IgD-negative memory B cell (primary cell): ENCODE measurements around the gene RNF126. TPM values are rescaled to one million over a fixed set of nuclear protein-coding genes. Genes with fewer than 3 reads are reported as not detected.
A peak's percentile ranks its signal among the peaks of the same experiment; 100 is the strongest.

Experiments
- H3K27ac Mint-ChIP-seq, 3 donors: one replicate each; pipeline ENCODE4 v1.8.0; 2020 to 2022; ENCODE audit warnings: mild to moderate bottlenecking in 3 of 3, mixed read lengths in 3 of 3, moderate library complexity in 1 of 3
- H3K27me3 Mint-ChIP-seq: one replicate; pipeline ENCODE4 v1.8.0; 2021; ENCODE audit warnings: mixed read lengths
- H3K36me3 Mint-ChIP-seq: one replicate; pipeline ENCODE4 v1.8.0; 2020; ENCODE audit warnings: mild to moderate bottlenecking, mixed read lengths
- H3K4me1 Mint-ChIP-seq, 3 donors: one replicate each; pipeline ENCODE4 v1.8.0; 2020 to 2022; ENCODE audit warnings: mixed read lengths in 3 of 3, mild to moderate bottlenecking in 1 of 3
- H3K4me3 Mint-ChIP-seq, 4 donors: one replicate each; pipeline ENCODE4 v1.8.0; 2020 to 2022; ENCODE audit warnings: mild to moderate bottlenecking in 4 of 4, mixed read lengths in 4 of 4, moderate library complexity in 3 of 4
- H3K9me3 Mint-ChIP-seq, 3 donors: one replicate each; pipeline ENCODE4 v1.8.0; 2020 to 2021; ENCODE audit warnings: mixed read lengths in 3 of 3, mild to moderate bottlenecking in 1 of 3
- polyA plus RNA-seq: library from polyadenylated mRNA; unstranded; fragments of 300-500 nt; fragmentation: Illumina TruSeq; gene quantifications from one replicate; pipeline ENCODE4 v1.2.3, GENCODE V29; 2021

The RNF126 gene
- polyA plus RNA-seq, 1 donor from 2014 or later = 108 TPM

DNA sequence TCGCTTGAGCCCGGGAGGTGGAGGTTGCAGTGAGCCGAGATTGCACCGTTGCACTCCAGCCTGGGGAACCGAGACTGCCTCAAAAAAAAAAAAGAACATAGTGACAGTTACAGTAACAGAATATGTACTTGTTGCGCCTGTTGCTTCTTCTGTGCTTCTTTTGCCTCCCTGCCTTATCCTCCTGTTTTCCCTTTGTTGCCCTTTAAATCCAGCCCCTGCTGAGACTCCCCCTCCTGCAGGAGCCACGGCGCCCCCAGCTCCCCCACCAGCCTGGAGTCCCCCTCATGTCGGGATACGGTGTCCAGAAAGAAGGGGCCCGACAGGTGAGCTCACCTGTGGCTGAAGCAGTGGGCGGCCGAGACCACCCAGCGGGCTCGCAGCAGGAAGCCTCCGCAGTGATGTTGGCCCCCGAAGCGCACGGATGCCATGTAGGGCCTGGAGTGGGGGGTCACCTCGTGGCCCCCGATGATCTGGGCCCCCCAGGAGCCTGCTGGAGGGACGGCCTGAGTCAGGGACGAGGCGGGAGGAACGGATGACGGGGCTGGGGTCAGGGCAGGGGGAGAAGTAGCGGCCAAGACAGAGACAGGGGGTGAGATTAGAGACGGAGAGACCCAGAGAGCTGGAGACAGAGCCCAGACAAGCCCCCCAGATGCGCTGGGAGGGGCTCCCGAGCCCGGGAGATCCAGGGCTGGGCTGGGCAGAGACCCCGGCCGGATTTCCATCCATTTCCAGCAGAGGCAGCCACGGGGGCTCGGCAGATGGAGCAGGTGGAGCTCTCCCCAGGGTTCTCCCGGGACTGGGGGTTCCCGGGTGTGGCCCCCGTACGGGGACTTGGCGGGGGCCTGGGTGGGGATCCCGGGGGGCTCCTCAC lies 31.7 kb upstream of the RNF126 start:
- no peak overlapping the region for H3K27ac Mint-ChIP-seq
- no peaks in the 10 kb centered on the region for H3K36me3 Mint-ChIP-seq
- H3K27me3 Mint-ChIP-seq = peaks cover 17% of the 10 kb centered on the region
- no peaks in the 10 kb centered on the region for H3K4me1 Mint-ChIP-seq
- H3K4me3 Mint-ChIP-seq = peak overlapping the region in 1 of 4 donors; percentile 65
- no peaks in the 10 kb centered on the region for H3K9me3 Mint-ChIP-seq

DNA sequence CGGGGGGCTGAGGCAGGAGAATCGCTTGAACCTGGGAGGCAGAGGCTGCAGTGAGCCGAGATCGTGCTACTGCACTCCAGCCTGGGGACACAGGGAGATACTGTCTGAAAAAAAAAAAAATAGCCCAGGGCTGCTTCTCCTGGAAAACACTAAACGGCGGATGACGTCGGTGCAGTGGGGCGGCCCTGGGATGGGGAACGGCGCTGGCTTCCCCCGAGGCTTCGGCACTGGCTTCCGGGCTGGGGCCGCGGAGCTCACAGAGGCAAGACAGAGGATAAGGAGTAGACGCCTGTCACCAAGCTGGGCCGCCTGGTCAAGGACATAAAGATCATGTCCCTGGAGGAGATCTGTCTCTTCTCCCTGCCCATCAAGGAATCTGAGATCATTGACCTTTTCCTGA lies 27.2 kb upstream of the RNF126 start:
- H3K9me3 Mint-ChIP-seq = no peaks in the 10 kb centered on the region
- H3K4me1 Mint-ChIP-seq = no peaks in the 10 kb centered on the region
- H3K4me3 Mint-ChIP-seq = no peak overlapping the region
- peaks cover 2% of the 10 kb centered on the region for H3K27me3 Mint-ChIP-seq
- H3K36me3 Mint-ChIP-seq = peaks cover 2% of the 10 kb centered on the region
- no peak overlapping the region for H3K27ac Mint-ChIP-seq

DNA sequence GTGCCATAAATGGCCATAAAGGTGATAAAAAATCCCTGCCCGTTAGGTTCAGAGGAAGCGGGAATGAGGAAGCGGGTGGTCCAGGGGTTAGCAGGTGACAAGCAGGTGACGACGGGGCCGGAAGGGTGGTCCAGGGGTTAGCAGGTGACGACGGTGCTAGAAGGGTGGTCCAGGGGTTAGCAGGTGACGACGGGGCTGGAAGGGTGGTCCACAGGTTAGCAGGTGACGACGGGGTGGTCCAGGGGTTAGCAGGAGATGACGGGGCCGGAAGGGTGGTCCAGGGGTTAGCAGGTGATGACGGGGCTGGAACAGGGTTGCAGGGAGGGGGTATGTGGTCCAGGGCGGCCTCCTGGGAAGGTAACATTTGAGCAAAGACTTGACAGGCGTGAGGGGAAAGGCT lies 26.0 kb upstream of the RNF126 start:
- Mint-ChIP-seq H3K4me1 (no peaks in the 10 kb centered on the region), H3K36me3 (peaks cover 2% of the 10 kb centered on the region), H3K4me3 (no peak overlapping the region), H3K27ac (no peak overlapping the region), H3K27me3 (peaks cover 2% of the 10 kb centered on the region), H3K9me3 (no peaks in the 10 kb centered on the region)

DNA sequence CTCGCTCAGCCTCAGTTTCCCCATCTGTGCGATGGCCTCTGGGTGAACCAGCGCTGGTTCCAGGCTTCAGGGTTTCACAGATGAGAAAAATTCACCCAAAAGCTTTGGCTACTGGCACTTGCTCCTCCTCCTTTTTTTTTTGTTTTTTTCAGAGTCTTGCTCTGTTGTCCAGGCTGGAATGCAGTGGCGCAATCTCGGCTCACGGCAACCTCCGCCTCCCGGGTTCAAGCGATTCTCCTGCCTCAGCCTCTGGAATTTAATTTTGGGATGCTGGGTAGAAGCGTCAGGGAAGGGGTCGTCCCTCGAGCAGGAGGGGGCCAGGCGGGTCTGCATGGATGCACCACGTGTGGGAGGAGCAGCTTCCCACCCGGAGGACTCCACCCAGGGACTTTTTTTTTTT lies 25.2 kb upstream of the RNF126 start:
- Mint-ChIP-seq H3K36me3 (peaks cover 2% of the 10 kb centered on the region), H3K4me1 (no peaks in the 10 kb centered on the region), H3K27me3 (no peaks in the 10 kb centered on the region), H3K9me3 (no peaks in the 10 kb centered on the region), H3K27ac (no peak overlapping the region), H3K4me3 (no peak overlapping the region)

DNA sequence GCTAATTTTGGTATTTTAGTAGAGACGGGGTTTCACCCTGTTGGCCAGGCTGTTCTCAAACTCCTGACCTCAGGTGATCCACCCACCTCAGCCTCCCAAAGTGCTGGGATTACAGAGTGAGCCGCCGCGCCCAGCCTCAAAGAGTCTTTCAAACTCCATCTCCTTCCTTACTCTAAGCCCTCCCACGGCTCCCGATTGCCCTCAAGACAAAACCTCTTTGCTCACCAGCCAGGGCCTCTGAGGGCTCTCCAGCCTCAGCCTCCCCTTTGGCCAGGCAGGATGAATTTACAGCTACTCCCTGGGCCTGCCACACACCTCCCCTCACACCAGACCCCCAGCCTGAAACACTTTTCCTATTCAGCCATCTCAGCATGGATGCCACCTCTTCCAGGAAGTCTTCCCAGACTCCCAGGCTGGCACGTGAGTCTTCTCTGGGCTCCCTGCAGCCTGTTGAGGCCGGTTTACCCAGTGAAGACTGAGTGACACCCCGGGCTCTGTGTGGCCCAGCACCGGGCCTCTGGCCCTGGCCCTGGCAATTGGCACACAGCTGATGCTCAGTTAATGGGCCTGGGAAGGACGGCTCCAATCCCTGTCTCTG lies 24.7 kb upstream of the RNF126 start:
- no peaks in the 10 kb centered on the region for H3K4me1 Mint-ChIP-seq
- H3K4me3 Mint-ChIP-seq = no peak overlapping the region
- H3K27me3 Mint-ChIP-seq = no peaks in the 10 kb centered on the region
- no peak overlapping the region for H3K27ac Mint-ChIP-seq
- no peaks in the 10 kb centered on the region for H3K9me3 Mint-ChIP-seq
- H3K36me3 Mint-ChIP-seq = peaks cover 2% of the 10 kb centered on the region

DNA sequence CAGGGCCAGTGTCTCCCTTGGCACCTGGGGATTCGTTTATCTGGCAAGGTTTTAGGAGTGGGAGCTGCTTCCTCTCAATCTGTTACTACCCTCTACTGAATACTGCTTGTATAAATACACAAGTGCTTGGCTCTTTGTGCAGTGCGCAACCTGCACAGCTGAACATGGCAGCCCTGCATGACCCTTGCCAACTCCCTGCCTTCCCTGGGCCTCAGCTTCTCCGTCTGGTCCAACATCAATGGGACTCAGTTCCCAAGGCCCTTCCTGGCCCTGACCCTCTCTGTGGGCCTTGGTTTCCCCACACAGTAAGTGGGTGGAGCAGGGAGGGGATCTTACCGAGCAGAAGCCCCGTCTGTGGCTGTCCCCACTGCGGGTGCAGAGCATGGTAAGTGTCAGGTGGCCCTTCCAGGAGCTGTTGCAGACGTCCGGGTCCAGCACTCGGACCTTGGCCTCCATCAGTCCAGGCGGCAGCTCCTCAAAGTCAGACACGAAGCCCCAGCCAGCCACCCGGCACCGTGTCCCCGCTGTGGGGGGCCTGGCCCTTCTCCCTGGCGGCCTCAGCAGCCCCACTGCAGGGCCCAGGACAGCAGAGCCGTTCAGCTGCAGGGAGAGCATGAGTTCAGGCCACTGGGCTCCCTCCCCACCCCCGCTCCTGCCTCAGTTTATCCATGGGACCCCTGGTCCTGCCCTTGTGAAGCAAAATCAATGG lies 23.7 kb upstream of the RNF126 start:
- H3K36me3 Mint-ChIP-seq = peaks cover 2% of the 10 kb centered on the region

DNA sequence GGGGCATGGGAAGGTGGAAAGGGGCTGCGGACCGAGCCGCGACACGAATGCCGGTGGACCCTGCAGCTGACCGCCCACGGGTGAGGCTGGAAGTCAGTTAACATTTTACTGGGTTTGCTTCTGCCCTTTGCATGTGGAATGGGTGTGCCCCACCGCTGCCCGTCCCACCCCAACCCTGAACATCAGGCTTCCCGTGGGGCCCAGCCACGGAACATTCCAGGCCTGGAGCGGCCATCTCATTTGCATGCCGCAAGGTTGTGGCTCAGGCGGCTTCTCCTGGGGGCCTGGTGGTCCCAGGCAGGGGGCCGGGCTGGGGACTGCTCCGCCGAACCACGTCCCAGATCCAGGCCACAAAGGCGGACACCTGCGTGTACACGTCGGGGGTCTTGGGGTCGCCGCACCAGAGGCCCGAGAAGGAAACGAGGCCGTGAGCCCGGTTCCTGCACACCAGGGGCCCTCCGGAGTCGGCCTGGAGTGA lies 22.5 kb upstream of the RNF126 start:
- Mint-ChIP-seq H3K9me3 (no peaks in the 10 kb centered on the region), H3K4me1 (peaks cover 0 to 1% (median 0%) of the 10 kb centered on the region in 3 donors), H3K27me3 (no peaks in the 10 kb centered on the region), H3K36me3 (peaks cover 2% of the 10 kb centered on the region), H3K4me3 (no peak overlapping the region), H3K27ac (no peak overlapping the region)

More for the DNA sequence above, 23.7 kb upstream of the RNF126 start:
- H3K4me3 Mint-ChIP-seq = peak overlapping the region in 1 of 4 donors; percentile 5
- H3K27me3 Mint-ChIP-seq = no peaks in the 10 kb centered on the region
- H3K9me3 Mint-ChIP-seq = no peaks in the 10 kb centered on the region
- no peaks in the 10 kb centered on the region for H3K4me1 Mint-ChIP-seq
- H3K27ac Mint-ChIP-seq = no peak overlapping the region

DNA sequence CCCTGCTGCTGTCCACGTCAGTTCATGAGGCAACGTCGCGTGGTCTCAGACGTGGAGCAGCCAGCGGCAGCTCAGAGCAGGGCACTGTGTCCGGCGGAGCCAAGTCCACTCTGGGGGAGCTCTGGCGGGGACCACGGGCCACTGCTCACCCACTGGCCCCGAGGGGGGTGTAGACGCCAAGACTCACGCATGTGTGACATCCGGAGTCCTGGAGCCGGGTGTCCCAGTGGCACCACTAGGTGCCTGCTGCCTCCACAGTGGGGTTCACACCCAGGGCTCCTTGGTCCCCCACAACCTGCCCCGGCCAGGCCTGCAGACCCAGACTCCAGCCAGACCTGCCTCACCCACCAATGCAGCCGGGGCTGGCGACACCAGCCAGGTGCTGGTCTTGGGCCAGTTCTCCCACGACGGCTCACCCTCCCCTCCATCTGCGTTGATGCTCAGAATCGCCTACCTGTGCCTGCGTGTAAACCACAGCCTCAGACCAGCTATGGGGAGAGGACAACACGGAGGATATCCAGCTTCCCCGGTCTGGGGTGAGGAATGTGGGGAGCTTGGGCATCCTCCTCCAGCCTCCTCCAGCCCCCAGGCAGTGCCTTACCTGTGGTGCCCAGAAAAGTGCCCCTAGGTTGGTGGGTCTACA lies 19.8 kb upstream of the RNF126 start:
- H3K9me3 Mint-ChIP-seq = no peaks in the 10 kb centered on the region
- H3K36me3 Mint-ChIP-seq = no peaks in the 10 kb centered on the region
- H3K27ac Mint-ChIP-seq = no peak overlapping the region
- peak overlapping the region in 2 of 4 donors; percentile 8 to 52 for H3K4me3 Mint-ChIP-seq
- peaks cover 0 to 1% (median 0%) of the 10 kb centered on the region in 3 donors for H3K4me1 Mint-ChIP-seq
- H3K27me3 Mint-ChIP-seq = peaks cover 5% of the 10 kb centered on the region

DNA sequence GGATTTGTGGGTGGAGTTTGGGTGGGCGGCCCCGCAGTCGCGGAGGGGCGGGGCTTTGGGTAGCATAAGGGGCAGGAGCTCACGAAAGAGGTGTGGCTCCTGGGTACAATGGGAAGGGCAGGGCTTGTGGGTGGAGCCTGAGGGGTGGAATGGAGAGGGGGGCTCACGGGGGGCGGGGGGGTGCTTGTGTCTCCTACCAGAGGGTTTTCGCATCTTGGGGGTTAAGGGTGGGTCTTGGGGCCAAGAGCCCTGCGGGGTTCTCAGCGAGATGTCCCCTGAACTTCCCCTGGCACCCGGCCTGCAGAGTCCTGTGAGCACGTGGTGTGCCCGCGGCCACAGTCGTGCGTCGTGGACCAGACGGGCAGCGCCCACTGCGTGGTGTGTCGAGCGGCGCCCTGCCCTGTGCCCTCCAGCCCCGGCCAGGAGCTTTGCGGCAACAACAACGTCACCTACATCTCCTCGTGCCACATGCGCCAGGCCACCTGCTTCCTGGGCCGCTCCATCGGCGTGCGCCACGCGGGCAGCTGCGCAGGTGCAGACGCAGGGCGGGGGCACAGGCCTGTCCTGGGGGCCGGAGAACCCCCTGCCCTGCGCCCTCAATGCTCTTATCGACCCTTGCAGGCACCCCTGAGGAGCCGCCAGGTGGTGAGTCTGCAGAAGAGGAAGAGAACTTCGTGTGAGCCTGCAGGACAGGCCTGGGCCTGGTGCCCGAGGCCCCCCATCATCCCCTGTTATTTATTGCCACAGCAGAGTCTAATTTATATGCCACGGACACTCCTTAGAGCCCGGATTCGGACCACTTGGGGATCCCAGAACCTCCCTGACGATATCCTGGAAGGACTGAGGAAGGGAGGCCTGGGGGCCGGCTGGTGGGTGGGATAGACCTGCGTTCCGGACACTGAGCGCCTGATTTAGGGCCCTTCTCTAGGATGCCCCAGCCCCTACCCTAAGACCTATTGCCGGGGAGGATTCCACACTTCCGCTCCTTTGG lies 18.3 kb upstream of the RNF126 start:
- Mint-ChIP-seq H3K9me3 (no peaks in the 10 kb centered on the region), H3K27ac (peak overlapping the region; percentile 83 to 97 (median 88)), H3K4me3 (peak overlapping the region; percentile 83 to 96 (median 92)), H3K36me3 (no peaks in the 10 kb centered on the region), H3K27me3 (peaks cover 6% of the 10 kb centered on the region), H3K4me1 (peaks cover 0 to 1% (median 0%) of the 10 kb centered on the region in 3 donors)

DNA sequence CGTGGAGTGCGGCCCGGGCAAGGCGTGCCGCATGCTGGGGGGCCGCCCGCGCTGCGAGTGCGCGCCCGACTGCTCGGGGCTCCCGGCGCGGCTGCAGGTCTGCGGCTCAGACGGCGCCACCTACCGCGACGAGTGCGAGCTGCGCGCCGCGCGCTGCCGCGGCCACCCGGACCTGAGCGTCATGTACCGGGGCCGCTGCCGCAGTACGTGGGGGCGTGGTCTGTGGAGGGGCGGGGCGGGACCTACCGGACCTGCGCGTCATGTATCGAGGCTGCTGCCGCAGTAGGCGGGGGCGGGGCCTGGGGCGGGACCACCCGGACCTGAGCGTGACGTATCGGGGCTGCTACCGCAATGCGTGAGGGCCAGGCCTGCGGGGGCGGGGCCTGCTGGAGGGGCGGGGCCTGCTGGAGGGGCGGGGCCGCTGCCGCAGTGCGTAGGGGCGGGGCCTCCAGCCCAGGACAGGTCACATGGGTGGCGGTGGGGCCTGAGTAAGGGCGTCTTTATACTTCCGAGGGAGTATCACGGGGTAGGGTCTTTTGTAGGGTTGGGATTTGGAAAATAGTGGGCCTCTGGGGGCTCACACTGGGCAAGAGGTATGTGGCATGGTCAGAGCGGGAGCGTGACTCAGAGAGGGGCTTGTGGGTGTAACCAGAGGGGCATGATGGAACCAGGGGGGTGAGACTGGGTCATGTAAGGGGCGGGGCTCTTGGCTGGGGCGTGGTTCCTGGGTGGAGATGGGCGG lies 17.4 kb upstream of the RNF126 start:
- no peaks in the 10 kb centered on the region for H3K9me3 Mint-ChIP-seq
- H3K4me3 Mint-ChIP-seq = peak overlapping the region; percentile 83 to 96 (median 92)
- no peaks in the 10 kb centered on the region for H3K36me3 Mint-ChIP-seq
- peaks cover 11% of the 10 kb centered on the region for H3K27me3 Mint-ChIP-seq
- H3K27ac Mint-ChIP-seq = peak overlapping the region; percentile 83 to 97 (median 88)
- peaks cover 0 to 3% (median under 1%) of the 10 kb centered on the region in 3 donors for H3K4me1 Mint-ChIP-seq

DNA sequence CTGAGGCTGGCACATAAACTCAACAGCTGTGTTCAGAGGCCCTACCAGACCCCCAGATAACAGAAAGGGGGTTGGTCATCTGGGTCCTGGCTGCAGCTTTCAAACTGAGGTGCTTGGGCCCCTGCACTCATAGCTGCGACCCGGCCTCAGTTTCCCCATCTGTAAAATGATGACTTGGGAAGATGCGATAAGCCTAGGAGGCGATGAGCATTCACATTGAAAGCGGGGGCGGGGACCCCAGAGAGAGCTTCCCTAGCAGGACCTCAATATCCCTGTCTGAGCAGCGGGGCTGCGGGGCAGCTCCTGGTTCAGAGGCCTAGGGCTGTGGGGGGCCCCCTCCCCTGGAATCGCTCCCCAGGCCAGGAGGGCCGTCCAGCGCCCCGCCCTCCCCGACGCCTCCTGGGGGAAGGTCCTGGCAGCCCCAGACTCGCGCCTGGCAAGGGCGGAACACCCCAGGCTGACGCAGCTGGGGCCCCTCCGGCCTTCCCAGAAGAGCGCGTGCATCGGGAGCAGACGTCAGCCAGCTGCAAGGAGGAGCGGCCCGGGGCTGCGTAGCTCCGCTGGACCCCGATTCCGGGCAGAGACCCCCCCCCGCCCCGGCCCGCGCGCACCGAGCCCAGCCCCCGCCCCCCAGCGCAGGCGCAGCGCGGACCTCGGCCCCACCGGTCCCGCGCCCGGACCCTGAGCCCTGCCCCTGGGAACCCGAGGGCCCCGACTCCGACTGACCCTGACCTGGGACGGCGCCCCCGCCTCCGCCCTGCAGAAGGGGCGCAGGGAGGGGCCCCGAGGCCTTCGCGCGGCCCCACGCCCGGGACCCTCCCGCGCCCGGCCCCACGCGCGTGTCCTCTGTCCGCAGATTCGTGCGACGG lies 16.6 kb upstream of the RNF126 start:
- Mint-ChIP-seq H3K27me3 (peaks cover 17% of the 10 kb centered on the region), H3K27ac (peak overlapping the region in 1 of 3 donors; percentile 88), H3K4me3 (peak overlapping the region; percentile 60 to 83 (median 76))

DNA sequence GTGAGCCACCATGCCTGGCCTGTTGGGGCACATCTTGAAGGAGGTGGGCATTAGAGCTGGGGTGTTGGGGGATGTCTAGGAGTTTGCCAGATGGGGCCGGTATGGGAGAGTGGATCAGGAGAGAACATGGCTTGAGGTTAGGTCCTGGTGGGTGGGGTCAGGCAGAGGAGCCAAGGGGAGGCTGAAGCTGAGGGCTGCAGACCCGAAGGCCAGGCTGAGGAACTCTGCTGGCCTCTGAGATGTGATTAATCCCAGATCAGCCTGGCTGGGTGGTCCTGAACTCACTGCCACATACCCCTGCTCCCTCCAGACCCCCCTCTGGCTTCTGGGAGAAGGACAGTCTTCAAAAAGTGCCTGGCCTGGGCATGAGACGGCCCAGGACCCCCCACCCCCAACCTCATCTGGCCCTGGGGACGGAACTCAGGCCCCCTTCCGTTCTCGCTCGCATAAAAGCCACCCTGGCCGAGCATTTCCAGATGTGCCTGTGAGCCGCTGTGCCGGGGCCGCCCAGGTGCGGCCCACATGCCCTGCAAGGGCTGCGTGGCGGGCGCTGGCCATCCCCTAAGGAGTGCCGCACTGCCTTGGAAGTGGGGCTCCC lies 15.9 kb upstream of the RNF126 start:
- peak overlapping the region in 1 of 3 donors; percentile 35 for H3K27ac Mint-ChIP-seq
- H3K27me3 Mint-ChIP-seq = peaks cover 22% of the 10 kb centered on the region
- peaks cover 4 to 7% (median 5%) of the 10 kb centered on the region in 3 donors for H3K4me1 Mint-ChIP-seq
- no peaks in the 10 kb centered on the region for H3K36me3 Mint-ChIP-seq
- H3K4me3 Mint-ChIP-seq = peak overlapping the region; percentile 52 to 80 (median 66)
- H3K9me3 Mint-ChIP-seq = no peaks in the 10 kb centered on the region

More for the DNA sequence above, 16.6 kb upstream of the RNF126 start:
- peaks cover 4 to 7% (median 5%) of the 10 kb centered on the region in 3 donors for H3K4me1 Mint-ChIP-seq
- no peaks in the 10 kb centered on the region for H3K9me3 Mint-ChIP-seq
- no peaks in the 10 kb centered on the region for H3K36me3 Mint-ChIP-seq
